Thymus (tissue), 11 donors: ENCODE measurements around the gene FAM120B. TPM values are rescaled to one million over a fixed set of nuclear protein-coding genes. Genes with fewer than 3 reads are reported as not detected.

Source experiments
- DNase-seq, 9 donors: peaks; one replicate each; pipeline ENCODE4 v3.0.0-alpha.2; 2013; ENCODE audit warnings: low spot score in 9 of 9, low read depth in 6 of 9, missing footprints in 1 of 9
- H3K27ac ChIP-seq, 2 donors: one replicate each; pipeline ENCODE4 v1.5.1; 2013; ENCODE audit warnings: control low read depth in 1 of 2, low read depth in 1 of 2, low read length in 1 of 2, mild to moderate bottlenecking in 1 of 2, moderate library complexity in 1 of 2
- H3K27me3 ChIP-seq, 2 donors: one replicate each; pipeline ENCODE4 v1.5.1; 2013; ENCODE audit warnings: low read length in 1 of 2; ENCODE audit not compliant: control insufficient read depth in 2 of 2, insufficient read depth in 1 of 2
- H3K36me3 ChIP-seq, 2 donors: one replicate each; pipeline ENCODE4 v1.5.1; 2013; ENCODE audit warnings: low read length in 1 of 2, mild to moderate bottlenecking in 1 of 2, moderate library complexity in 1 of 2; ENCODE audit not compliant: control insufficient read depth in 2 of 2, insufficient read depth in 2 of 2
- H3K4me1 ChIP-seq, 2 donors: one replicate each; pipeline ENCODE4 v1.5.1; 2013; ENCODE audit warnings: low read length in 2 of 2; ENCODE audit not compliant: control insufficient read depth in 2 of 2, insufficient read depth in 2 of 2
- H3K4me3 ChIP-seq, 2 donors: one replicate each; pipeline ENCODE4 v1.5.1; 2013; ENCODE audit warnings: low read length in 2 of 2, control low read depth in 1 of 2, mild to moderate bottlenecking in 1 of 2
- H3K9me3 ChIP-seq, 2 donors: one replicate each; pipeline ENCODE4 v1.5.1; 2013; ENCODE audit warnings: low read length in 1 of 2, mild to moderate bottlenecking in 1 of 2; ENCODE audit not compliant: control insufficient read depth in 2 of 2, insufficient read depth in 1 of 2
- WGBS: extraction: QIAGEN DNeasy Blood & Tissue Kit; methylation state at CpG from one replicate; pipeline ENCODE4 v1.1.7; 2013; 5-methylcytosine and 5-hydroxymethylcytosine counted together
- polyA plus RNA-seq: library from polyadenylated mRNA; stranded (reverse); fragments of 200-250 nt; gene quantifications from one replicate; pipeline ENCODE4 v1.2.3, GENCODE V29; 2013
- total RNA-seq: library from RNA; stranded (reverse); fragments of 120-200 nt; gene quantifications from one replicate; pipeline ENCODE4 v1.2.4, GENCODE V29; 2013
- donor health status: healthy.

Gene FAM120B
- total and polyA plus RNA-seq, 2 donors = 12.1 to 13.6 TPM

DNA sequence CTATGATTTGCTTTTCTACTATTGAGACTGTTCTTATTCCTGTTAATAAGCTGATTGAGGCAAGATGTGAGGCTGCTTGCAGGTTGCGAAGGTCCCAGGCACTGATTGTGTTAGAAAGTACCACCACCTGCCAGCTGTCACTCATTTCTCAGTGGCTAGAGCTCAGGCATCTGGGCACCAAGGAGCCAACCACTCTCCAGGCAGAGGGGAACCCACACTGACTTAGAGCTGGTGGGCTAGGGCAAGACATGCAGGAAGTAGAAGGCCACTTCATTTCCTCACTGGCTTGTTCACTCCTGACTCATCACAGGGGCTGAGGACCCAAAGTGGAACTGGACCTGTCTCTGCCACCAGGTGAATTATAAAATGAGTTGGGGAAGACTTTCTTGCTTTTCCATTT is 7.9 kb upstream of the FAM120B start:
- Histone ChIP-seq H3K4me1 (peaks cover 21 to 30% of the 10 kb centered on the region in 2 donors), H3K9me3 (peaks cover 1 to 14% of the 10 kb centered on the region in 2 donors), H3K27ac (no peak overlapping the region), H3K4me3 (no peak overlapping the region), H3K36me3 (no peaks in the 10 kb centered on the region), H3K27me3 (peaks cover 54 to 76% of the 10 kb centered on the region in 2 donors)
- WGBS = 81% methylated on average over 1 of the region's 1 CpG
- DNase-seq = no peak

DNA sequence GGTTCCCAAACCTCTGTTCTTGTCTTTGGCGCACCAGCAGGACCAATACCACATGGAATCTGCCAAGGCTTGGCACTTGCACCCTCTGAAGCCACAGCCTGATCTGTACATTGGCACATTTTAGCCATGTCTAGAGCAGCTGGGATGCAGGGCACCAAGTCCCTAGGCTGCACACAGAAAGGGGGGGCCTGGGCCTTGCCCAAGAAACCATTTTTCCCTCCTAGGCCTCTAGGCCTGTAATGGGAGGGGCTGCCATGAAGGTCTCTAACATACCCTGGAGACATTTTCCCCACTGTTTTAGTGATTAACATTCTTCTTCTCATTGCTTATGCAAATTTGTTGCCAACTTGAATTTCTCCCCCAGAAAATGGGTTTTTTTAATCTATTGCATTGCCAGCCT is 5.4 kb upstream of the FAM120B start:
- Histone ChIP-seq H3K9me3 (peaks cover 1 to 14% of the 10 kb centered on the region in 2 donors), H3K27ac (no peak overlapping the region), H3K27me3 (peaks cover 30 to 61% of the 10 kb centered on the region in 2 donors), H3K4me1 (peaks cover 13 to 19% of the 10 kb centered on the region in 2 donors), H3K4me3 (no peak overlapping the region), H3K36me3 (no peaks in the 10 kb centered on the region)
- DNase-seq = no peak
- 96% methylated on average over 1 of the region's 1 CpG for WGBS

DNA sequence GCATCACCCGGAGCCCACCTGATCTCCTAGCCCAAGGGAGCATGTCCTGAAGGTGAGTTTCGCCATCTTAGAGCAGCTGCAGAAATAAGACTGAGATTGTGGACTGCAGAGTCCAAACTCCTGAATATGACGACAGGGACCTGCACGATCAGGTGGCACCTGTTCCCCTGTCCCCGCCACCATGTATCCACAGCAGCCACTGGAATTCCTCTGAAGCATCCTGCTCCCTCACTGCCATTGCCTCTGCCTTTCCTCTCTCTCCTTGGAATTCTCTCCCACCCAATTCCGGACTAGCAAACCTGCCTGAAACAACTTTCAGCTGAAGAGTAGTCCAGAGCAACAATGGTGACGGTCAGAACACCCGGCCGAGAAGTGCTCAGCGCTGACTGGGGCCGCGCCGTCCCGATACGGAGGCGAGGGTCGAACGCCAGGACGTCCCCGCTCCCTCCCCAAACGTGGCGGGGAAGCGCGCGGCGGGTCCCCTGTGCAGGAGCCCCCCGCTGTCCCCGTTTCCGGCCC is 694 bp upstream of the FAM120B start:
- WGBS = 15% methylated on average over 29 of the region's 29 CpGs
- Histone ChIP-seq H3K4me3 (peak overlapping the region; percentile 90), H3K27me3 (peaks cover 0 to 21% of the 10 kb centered on the region in 2 donors), H3K36me3 (no peaks in the 10 kb centered on the region), H3K4me1 (peaks cover 13 to 21% of the 10 kb centered on the region in 2 donors), H3K9me3 (peaks cover 0 to 5% of the 10 kb centered on the region in 2 donors), H3K27ac (no peak overlapping the region)
- DNase-seq = no peak

DNA sequence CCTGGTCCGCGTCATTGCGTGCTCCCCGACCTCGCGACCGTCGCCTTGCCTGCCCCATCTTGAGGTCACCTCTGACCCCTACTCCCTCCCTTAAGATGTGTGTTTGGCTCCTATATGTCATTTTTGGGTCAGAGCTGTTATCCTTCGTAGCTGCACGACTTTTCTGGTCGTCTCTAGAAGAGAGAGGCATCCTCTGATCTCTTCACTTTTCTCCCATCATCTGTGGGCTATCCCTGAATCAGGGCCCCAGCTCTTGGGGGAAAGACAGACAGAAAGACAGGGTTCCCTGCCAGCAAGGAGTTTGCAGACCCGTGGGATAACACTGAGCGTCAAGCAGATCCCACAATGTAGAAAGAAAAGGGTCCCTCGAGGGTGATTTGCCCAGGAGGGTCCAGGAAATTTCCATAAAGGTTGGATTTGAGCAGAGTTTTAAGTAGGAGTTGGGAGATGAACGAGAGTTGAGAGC is 555 bp downstream of the FAM120B start:
- Histone ChIP-seq H3K4me1 (peaks cover 13 to 21% of the 10 kb centered on the region in 2 donors), H3K4me3 (peak overlapping the region; percentile 90), H3K27ac (peak overlapping the region; percentile 73 to 92), H3K9me3 (no peaks in the 10 kb centered on the region), H3K36me3 (no peaks in the 10 kb centered on the region), H3K27me3 (peaks cover 0 to 17% of the 10 kb centered on the region in 2 donors)
- no peak for DNase-seq
- 13% methylated on average over 15 of the region's 15 CpGs for WGBS

DNA sequence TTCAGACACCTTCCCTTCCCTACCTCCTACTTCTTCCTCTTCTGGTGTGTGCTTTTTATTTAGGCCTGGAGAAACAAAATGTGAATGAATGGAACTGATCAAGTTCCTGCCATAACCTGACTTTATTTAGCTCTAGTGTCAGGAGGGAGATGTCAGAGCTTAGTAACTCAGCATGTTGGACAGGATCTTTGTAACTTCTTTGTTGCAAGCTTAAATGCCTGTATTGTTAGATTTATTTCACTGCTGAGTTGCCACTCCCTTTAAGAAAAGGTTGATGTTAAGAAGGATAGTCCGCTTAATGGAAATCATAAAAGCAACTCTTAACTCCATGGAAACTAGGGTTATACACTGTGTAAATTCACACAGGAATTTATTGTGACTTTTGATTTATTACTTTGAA is 2.2 kb downstream of the FAM120B start:
- Histone ChIP-seq H3K9me3 (no peaks in the 10 kb centered on the region), H3K4me1 (peaks cover 13 to 21% of the 10 kb centered on the region in 2 donors), H3K27ac (no peak overlapping the region), H3K4me3 (no peak overlapping the region), H3K27me3 (peaks cover 0 to 10% of the 10 kb centered on the region in 2 donors), H3K36me3 (no peaks in the 10 kb centered on the region)
- WGBS = 99% methylated on average over 1 of the region's 1 CpG
- no peak for DNase-seq

DNA sequence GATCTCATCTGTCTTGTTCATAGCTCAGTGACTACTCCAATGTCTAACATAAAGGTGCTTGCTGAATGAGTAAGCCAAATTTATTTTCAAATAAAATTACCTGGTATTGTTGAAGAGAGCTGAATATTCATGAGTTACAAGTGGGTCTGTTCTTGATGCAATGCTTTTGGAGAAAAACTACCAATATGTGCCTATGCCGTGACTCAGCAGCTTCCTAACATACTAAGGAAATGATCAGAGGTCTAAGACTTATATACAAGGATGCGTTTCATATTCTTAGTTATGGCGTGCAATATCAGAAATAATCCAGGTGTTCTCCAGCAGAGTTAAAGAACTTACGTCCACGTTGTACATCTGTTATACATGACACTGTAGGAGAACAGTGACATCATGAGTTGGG is 5.1 kb downstream of the FAM120B start:
- H3K4me3 ChIP-seq = no peak overlapping the region
- H3K27ac ChIP-seq = no peak overlapping the region
- H3K4me1 ChIP-seq = peaks cover 10 to 15% of the 10 kb centered on the region in 2 donors
- no peaks in the 10 kb centered on the region for H3K27me3 ChIP-seq
- 97% methylated on average over 5 of the region's 5 CpGs for WGBS
- DNase-seq = no peak
- H3K9me3 ChIP-seq = no peaks in the 10 kb centered on the region
- no peaks in the 10 kb centered on the region for H3K36me3 ChIP-seq

DNA sequence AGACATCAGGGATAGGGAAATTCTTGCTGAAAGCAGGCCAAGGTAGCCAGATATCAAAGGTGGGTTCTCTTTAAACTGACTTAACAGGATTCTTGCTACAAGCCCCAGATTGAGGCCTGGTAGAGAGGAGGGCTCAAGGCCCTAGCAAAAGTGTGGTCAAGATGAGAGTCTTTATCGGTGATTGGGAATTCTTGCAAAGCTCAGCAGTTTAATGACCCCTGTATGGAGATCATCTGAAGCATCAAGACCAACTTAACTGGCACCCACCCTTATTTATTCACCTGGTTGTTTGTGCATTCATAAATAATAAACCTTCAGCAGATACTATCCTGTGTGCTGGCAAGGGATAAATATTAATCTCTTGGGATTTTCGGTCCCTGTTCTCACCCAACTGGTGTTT is 6.3 kb downstream of the FAM120B start:
- Histone ChIP-seq H3K27me3 (no peaks in the 10 kb centered on the region), H3K4me3 (no peak overlapping the region), H3K4me1 (peaks cover 2 to 6% of the 10 kb centered on the region in 2 donors), H3K27ac (no peak overlapping the region), H3K36me3 (peaks cover 2 to 7% of the 10 kb centered on the region in 2 donors), H3K9me3 (no peaks in the 10 kb centered on the region)
- DNase-seq = no peak
- 99% methylated on average over 2 of the region's 2 CpGs for WGBS

DNA sequence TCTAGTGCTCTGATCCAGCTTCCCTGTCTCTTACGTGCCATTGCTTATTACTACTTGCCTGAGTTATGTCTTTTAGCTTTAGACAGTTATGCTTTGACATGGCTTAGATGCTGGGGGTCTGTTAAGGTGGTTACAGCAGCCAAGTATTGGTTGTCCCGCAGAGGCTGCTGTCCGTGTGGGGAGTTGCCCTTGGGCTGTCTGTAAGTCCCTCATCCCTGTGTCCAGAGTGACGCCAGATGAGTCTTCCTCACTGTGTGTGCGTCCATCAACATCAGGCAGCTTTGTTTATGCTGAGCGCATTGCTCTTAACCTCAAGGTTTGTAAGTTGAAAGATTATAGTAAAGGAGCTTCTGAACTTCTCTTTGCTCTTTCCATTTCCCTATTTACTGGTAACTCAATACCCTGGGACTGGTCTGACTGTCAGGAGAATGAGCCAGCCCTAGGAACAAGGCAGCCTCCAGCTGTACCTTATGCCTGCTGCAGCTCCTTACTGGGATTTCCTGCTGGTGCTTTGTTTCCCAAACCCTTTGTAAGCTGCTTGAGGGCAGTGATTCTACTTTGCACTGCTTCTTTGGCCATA is 7.2 kb downstream of the FAM120B start:
- H3K9me3 ChIP-seq = no peaks in the 10 kb centered on the region
- no peak for DNase-seq
- peaks cover 11 to 15% of the 10 kb centered on the region in 2 donors for H3K36me3 ChIP-seq
- H3K4me3 ChIP-seq = no peak overlapping the region
- H3K27ac ChIP-seq = no peak overlapping the region
- WGBS = 95% methylated on average over 6 of the region's 6 CpGs
- no peaks in the 10 kb centered on the region for H3K27me3 ChIP-seq
- H3K4me1 ChIP-seq = no peaks in the 10 kb centered on the region

DNA sequence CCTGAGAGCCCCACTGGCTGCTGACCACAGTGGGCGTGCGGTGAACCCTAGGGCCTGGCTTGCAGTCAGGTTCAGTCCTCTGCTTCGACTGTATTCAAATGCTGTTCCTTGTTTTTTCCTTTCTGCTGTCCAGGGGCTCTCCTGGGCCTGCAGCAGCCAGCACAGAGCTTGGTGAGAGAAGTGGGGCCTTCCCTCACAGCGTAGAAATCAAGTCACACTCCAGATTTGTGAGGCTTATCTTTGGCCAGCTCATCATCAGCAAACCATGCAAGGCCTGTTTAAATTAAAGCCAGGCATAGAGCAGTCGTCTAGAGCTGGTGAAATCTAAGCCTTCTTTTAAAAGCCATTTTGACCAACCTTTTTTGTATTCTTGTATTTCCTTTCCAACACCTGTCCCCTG is 8.4 kb downstream of the FAM120B start:
- Histone ChIP-seq H3K9me3 (no peaks in the 10 kb centered on the region), H3K27me3 (no peaks in the 10 kb centered on the region), H3K4me1 (no peaks in the 10 kb centered on the region), H3K36me3 (peaks cover 12 to 20% of the 10 kb centered on the region in 2 donors), H3K4me3 (no peak overlapping the region), H3K27ac (no peak overlapping the region)
- no peak for DNase-seq
- 95% methylated on average over 5 of the region's 5 CpGs for WGBS
